Measurements from ENCODE around the gene ZNF652.
"Not testable (repeated sequence)": the region's sequence is repeated elsewhere in the genome, so short reads cannot be mapped to it uniquely, and the experiment has no call there.

Gene ZNF652

GRCh38 chr17:49275981-49276380 is 86.1 kb downstream of the ZNF652 start:
- DNase-seq (ENCODE audit: extremely low read depth in 1 of 2, low read depth in 1 of 2) = not testable (repeated sequence)

GRCh38 chr17:49269356-49269755 is 92.7 kb downstream of the ZNF652 start:
- DNase-seq (ENCODE audit: extremely low read depth in 1 of 2, low read depth in 1 of 2) = no peak

GRCh38 chr17:49267912-49268311 is 94.1 kb downstream of the ZNF652 start:
- DNase-seq (ENCODE audit: extremely low read depth in 1 of 2, low read depth in 1 of 2) = no peak

GRCh38 chr17:49266233-49266632 is 95.8 kb downstream of the ZNF652 start:
- no peak for DNase-seq (ENCODE audit: extremely low read depth in 1 of 2, low read depth in 1 of 2)

- not testable (repeated sequence) for DNase-seq (ENCODE audit: extremely low read depth in 1 of 2, low read depth in 1 of 2)
Observed at GRCh38 chr17:49261540-49261939, 100.5 kb downstream of the ZNF652 start.

GRCh38 chr17:49260817-49261291 is 101.2 kb downstream of the ZNF652 start:
- DNase-seq (ENCODE audit: extremely low read depth in 1 of 2, low read depth in 1 of 2) = no peak

GRCh38 chr17:49260011-49260816 is 101.8 kb downstream of the ZNF652 start:
- peak; percentile 19 to 46 for DNase-seq (ENCODE audit: extremely low read depth in 1 of 2, low read depth in 1 of 2)

GRCh38 chr17:49259663-49260010 is 102.4 kb downstream of the ZNF652 start:
- no peak for DNase-seq (ENCODE audit: extremely low read depth in 1 of 2, low read depth in 1 of 2)

GRCh38 chr17:49258394-49258793 is 103.7 kb downstream of the ZNF652 start:
- DNase-seq (ENCODE audit: extremely low read depth in 1 of 2, low read depth in 1 of 2) = no peak

- DNase-seq (ENCODE audit: extremely low read depth in 1 of 2, low read depth in 1 of 2) = no peak
Observed at GRCh38 chr17:49255125-49255524, 106.9 kb downstream of the ZNF652 start.

GRCh38 chr17:49254066-49254465 is 108.0 kb downstream of the ZNF652 start:
- DNase-seq (ENCODE audit: extremely low read depth in 1 of 2, low read depth in 1 of 2) = no peak

- no peak for DNase-seq (ENCODE audit: extremely low read depth in 1 of 2, low read depth in 1 of 2)
Observed at GRCh38 chr17:49252148-49252695, 109.8 kb downstream of the ZNF652 start.

GRCh38 chr17:49249890-49250522 is 112.0 kb downstream of the ZNF652 start:
- DNase-seq (ENCODE audit: extremely low read depth in 1 of 2, low read depth in 1 of 2) = no peak

- no peak for DNase-seq (ENCODE audit: extremely low read depth in 1 of 2, low read depth in 1 of 2)
Observed at GRCh38 chr17:49249292-49249794, 112.7 kb downstream of the ZNF652 start.

GRCh38 chr17:49247944-49248343 is 114.1 kb downstream of the ZNF652 start:
- DNase-seq (ENCODE audit: extremely low read depth in 1 of 2, low read depth in 1 of 2) = no peak

GRCh38 chr17:49244839-49245238 is 117.2 kb downstream of the ZNF652 start:
- no peak for DNase-seq (ENCODE audit: extremely low read depth in 1 of 2, low read depth in 1 of 2)
